ENCODE data around the gene DDX23. TPM values are rescaled to one million over a fixed set of nuclear protein-coding genes. Genes with fewer than 3 reads are reported as not detected.

Gene DDX23
- polyA plus RNA-seq, 1 of the 3 experiments (the other 2 are of a cell fraction): 50.4 TPM

DNA sequence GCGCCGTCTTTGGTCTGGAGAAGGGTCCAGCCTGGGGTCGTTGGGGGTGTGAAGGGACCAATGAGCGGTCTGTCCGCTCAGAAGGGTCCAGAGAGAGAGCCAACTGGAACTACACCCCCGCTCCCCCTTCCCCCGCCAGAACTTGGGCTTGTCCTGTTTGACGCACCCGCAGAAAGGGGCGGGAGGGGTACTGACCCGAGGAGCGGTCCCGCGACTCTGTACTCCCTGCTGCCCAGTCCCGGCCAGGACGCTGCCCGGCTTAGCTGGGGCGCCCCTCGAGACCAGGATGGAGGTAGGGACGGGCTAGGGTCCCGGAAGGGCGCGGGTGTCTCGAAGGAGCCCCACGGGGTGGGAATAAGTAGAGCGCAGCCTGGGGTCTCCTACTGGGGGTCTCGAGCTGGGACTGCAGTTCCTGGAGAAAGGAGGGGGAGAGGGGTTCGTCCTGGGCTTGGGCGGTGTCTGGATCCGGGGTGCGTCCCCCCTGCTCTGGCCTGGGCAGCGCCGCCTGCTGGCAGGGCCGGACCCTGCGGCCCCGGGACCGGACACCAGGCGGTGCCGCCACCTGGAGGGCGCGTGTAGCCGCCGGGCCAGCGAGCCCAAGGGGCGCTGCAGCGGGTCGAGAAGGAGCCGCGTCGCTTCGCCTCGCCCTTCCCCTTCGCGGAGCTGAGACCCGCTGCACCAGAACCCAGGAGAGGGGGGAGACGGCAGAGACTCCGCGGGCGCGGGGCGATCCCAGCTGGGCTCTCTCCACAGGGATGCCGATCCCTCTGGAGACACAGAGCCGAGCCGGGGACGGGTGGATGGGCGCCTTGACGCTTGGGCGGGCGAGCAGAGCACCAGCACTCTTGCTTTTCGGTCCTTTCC, 37.5 kb downstream of the DDX23 start:
- no peaks in the 10 kb centered on the region for H4K20me1 ChIP-seq (ENCODE audit: insufficient read depth)
- H3F3A ChIP-seq (replicated peaks; ENCODE audit: insufficient read depth): peaks cover 6% of the 10 kb centered on the region
- peak; percentile 96 for DNase-seq
- no peaks in the 10 kb centered on the region for H3K27me3 ChIP-seq (ENCODE audit: insufficient read depth)
- H2AFZ ChIP-seq (ENCODE audit: low read depth): peak overlapping the region; percentile 96
- CTCF ChIA-PET: interaction anchor here (0.6 to 6.9 kb wide), 41 partner anchors 9 to 428 kb away, joined by 3 to 118 read pairs (median 5); partner anchors contain the start of genes ADCY6, DDX23 and KANSL2
- H3K79me2 ChIP-seq (ENCODE audit: insufficient read depth): peaks cover 16% of the 10 kb centered on the region
- H3K9me3 ChIP-seq: no peaks in the 10 kb centered on the region
- peak overlapping the region; percentile 76 for H3K9ac ChIP-seq
- POLR2A ChIA-PET: interaction anchor here (0.6 to 1.3 kb wide), 2 partner anchors 15 to 19 kb away, joined by 5 to 6 read pairs; no protein-coding TSS in a partner anchor
- WGBS (ENCODE audit: low lambda C conversion rate): 11% methylated on average over 30 of the region's 70 CpGs
- no peaks in the 10 kb centered on the region for H3K9me2 ChIP-seq
- H3K4me3 ChIP-seq (ENCODE audit: low read depth in 2 of 2, low read length in 1 of 2): peak overlapping the region; percentile 68 to 75
- H3K36me3 ChIP-seq (replicated peaks in 1 of 2; ENCODE audit: control insufficient read depth in 1 of 2, insufficient read depth in 2 of 2, low read length in 1 of 2): no peaks in the 10 kb centered on the region
- H3K27ac ChIP-seq (ENCODE audit: low read depth in 2 of 2, low read length in 1 of 2): peak overlapping the region; percentile 80 to 87
- peaks cover 22 to 37% of the 10 kb centered on the region in 2 experiments; a peak in 3 of 4 replicates for H3K4me1 ChIP-seq (ENCODE audit: control insufficient read depth in 1 of 2, insufficient read depth in 2 of 2, low read depth in 1 of 2, low read length in 1 of 2)
- H3K4me2 ChIP-seq: peak overlapping the region; percentile 97
- TF ChIP-seq EP300 (IDR thresholded peaks at IDR 0.05; ENCODE audit: borderline replicate concordance in 1 of 2, low read depth in 1 of 2, low read length in 1 of 2) (no peak), SIN3A (IDR thresholded peaks at IDR 0.05; ENCODE audit: borderline replicate concordance, low read depth, low read length) (peak; percentile 62; the same call in 1 of the 2 replicates), JUND (IDR thresholded peaks at IDR 0.05) (no peak), EZH2phosphoT487 (IDR thresholded peaks at IDR 0.05; ENCODE audit: borderline replicate concordance, low read depth) (no peak), FOSL2 (IDR thresholded peaks at IDR 0.05; ENCODE audit: borderline replicate concordance, low read depth) (no peak), ELF1 (IDR thresholded peaks at IDR 0.05) (no peak), GATA2 (CRISPR knock-in tag; IDR thresholded peaks at IDR 0.05) (no peak), NFIC (IDR thresholded peaks at IDR 0.05; ENCODE audit: borderline replicate concordance) (no peak), RAD21 (IDR thresholded peaks at IDR 0.05; ENCODE audit: low read length) (peak; percentile 18; the same call in 1 of the 2 replicates), MEF2A (IDR thresholded peaks at IDR 0.05; ENCODE audit: borderline replicate concordance, low read depth) (no peak), TEAD4 (IDR thresholded peaks at IDR 0.05; ENCODE audit: borderline replicate concordance, insufficient read depth) (no peak), CHD2 (IDR thresholded peaks at IDR 0.05; ENCODE audit: low read length, partially characterized antibody) (no peak), RCOR1 (IDR thresholded peaks at IDR 0.05; ENCODE audit: low read length) (no peak), MXI1 (IDR thresholded peaks at IDR 0.05; ENCODE audit: low read depth, low read length) (peak; percentile 87), NRF1 (IDR thresholded peaks at IDR 0.05; ENCODE audit: low read depth, low read length) (no peak), FOXM1 (IDR thresholded peaks at IDR 0.05; ENCODE audit: low read depth) (no peak), RXRA (IDR thresholded peaks at IDR 0.05; ENCODE audit: borderline replicate concordance, low read depth) (no peak), TCF12 (IDR thresholded peaks at IDR 0.05) (no peak)
- TF ChIP-seq, protein P1, sequence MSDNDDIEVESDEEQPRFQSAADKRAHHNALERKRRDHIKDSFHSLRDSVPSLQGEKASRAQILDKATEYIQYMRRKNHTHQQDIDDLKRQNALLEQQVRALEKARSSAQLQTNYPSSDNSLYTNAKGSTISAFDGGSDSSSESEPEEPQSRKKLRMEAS (IDR thresholded peaks at IDR 0.05; ENCODE audit: low read depth): peak; percentile 86
- TF ChIP-seq, protein P2, sequence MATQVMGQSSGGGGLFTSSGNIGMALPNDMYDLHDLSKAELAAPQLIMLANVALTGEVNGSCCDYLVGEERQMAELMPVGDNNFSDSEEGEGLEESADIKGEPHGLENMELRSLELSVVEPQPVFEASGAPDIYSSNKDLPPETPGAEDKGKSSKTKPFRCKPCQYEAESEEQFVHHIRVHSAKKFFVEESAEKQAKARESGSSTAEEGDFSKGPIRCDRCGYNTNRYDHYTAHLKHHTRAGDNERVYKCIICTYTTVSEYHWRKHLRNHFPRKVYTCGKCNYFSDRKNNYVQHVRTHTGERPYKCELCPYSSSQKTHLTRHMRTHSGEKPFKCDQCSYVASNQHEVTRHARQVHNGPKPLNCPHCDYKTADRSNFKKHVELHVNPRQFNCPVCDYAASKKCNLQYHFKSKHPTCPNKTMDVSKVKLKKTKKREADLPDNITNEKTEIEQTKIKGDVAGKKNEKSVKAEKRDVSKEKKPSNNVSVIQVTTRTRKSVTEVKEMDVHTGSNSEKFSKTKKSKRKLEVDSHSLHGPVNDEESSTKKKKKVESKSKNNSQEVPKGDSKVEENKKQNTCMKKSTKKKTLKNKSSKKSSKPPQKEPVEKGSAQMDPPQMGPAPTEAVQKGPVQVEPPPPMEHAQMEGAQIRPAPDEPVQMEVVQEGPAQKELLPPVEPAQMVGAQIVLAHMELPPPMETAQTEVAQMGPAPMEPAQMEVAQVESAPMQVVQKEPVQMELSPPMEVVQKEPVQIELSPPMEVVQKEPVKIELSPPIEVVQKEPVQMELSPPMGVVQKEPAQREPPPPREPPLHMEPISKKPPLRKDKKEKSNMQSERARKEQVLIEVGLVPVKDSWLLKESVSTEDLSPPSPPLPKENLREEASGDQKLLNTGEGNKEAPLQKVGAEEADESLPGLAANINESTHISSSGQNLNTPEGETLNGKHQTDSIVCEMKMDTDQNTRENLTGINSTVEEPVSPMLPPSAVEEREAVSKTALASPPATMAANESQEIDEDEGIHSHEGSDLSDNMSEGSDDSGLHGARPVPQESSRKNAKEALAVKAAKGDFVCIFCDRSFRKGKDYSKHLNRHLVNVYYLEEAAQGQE (IDR thresholded peaks at IDR 0.05; ENCODE audit: low read depth, low read length): no peak
- TF ChIP-seq, protein P3, sequence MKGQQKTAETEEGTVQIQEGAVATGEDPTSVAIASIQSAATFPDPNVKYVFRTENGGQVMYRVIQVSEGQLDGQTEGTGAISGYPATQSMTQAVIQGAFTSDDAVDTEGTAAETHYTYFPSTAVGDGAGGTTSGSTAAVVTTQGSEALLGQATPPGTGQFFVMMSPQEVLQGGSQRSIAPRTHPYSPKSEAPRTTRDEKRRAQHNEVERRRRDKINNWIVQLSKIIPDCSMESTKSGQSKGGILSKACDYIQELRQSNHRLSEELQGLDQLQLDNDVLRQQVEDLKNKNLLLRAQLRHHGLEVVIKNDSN (IDR thresholded peaks at IDR 0.05; ENCODE audit: borderline replicate concordance, low read depth): no peak
- TF ChIP-seq, protein P4, sequence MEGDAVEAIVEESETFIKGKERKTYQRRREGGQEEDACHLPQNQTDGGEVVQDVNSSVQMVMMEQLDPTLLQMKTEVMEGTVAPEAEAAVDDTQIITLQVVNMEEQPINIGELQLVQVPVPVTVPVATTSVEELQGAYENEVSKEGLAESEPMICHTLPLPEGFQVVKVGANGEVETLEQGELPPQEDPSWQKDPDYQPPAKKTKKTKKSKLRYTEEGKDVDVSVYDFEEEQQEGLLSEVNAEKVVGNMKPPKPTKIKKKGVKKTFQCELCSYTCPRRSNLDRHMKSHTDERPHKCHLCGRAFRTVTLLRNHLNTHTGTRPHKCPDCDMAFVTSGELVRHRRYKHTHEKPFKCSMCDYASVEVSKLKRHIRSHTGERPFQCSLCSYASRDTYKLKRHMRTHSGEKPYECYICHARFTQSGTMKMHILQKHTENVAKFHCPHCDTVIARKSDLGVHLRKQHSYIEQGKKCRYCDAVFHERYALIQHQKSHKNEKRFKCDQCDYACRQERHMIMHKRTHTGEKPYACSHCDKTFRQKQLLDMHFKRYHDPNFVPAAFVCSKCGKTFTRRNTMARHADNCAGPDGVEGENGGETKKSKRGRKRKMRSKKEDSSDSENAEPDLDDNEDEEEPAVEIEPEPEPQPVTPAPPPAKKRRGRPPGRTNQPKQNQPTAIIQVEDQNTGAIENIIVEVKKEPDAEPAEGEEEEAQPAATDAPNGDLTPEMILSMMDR (IDR thresholded peaks at IDR 0.05): peak; percentile 92
- TF ChIP-seq, protein P5, sequence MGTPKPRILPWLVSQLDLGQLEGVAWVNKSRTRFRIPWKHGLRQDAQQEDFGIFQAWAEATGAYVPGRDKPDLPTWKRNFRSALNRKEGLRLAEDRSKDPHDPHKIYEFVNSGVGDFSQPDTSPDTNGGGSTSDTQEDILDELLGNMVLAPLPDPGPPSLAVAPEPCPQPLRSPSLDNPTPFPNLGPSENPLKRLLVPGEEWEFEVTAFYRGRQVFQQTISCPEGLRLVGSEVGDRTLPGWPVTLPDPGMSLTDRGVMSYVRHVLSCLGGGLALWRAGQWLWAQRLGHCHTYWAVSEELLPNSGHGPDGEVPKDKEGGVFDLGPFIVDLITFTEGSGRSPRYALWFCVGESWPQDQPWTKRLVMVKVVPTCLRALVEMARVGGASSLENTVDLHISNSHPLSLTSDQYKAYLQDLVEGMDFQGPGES (IDR thresholded peaks at IDR 0.05; ENCODE audit: low read depth, low read length): no peak
- TF ChIP-seq, protein P6, sequence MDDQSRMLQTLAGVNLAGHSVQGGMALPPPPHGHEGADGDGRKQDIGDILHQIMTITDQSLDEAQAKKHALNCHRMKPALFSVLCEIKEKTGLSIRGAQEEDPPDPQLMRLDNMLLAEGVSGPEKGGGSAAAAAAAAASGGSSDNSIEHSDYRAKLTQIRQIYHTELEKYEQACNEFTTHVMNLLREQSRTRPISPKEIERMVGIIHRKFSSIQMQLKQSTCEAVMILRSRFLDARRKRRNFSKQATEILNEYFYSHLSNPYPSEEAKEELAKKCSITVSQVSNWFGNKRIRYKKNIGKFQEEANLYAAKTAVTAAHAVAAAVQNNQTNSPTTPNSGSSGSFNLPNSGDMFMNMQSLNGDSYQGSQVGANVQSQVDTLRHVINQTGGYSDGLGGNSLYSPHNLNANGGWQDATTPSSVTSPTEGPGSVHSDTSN (IDR thresholded peaks at IDR 0.05): no peak

All from SK-N-SH (cell line).